ENCODE results near the gene TSPAN7. TPM values are rescaled to one million over a fixed set of nuclear protein-coding genes. Genes with fewer than 3 reads are reported as not detected.

Gene TSPAN7
- total and polyA plus RNA-seq, 2 of the 8 experiments (the other 6 are each of a cell fraction or from before 2014, with no cell fraction given) = 32.1 to 37.7 TPM

DNA sequence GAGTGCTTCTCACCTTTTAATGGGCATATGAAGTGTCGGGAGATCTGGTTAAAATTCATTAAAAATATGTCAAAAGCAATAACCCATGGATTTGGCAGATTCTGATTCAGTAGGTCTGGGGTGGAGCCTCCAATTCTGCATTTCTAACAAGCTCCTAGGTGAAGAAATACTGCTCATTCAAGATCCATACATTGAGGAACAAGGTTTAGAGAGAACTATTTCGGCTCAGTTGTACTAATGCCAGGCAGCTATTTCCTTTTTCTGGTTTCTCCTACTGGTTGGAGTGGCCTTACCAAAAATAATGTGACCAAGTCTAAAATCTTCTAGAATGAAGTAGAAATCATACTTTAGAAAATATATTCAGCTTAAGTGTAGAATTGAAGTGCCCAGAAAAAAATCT lies 117.5 kb downstream of the TSPAN7 start:
- DNase-seq (ENCODE audit: low read depth in 1 of 2, low spot score in 2 of 2) (no peak), FAIRE-seq (no peak)
- no peaks in the 10 kb centered on the region for H4K20me1 ChIP-seq (replicated peaks in 1 of 2; ENCODE audit: control insufficient read depth in 1 of 2, insufficient read depth in 2 of 2, low read length in 2 of 2)
- no peaks in the 10 kb centered on the region for H3K4me1 ChIP-seq (replicated peaks in 1 of 4; ENCODE audit: control insufficient read depth in 3 of 4, insufficient read depth in 4 of 4, low read length in 3 of 4)
- H2BK12ac ChIP-seq (ENCODE audit: low read depth, low read length) = no peak overlapping the region
- no peaks in the 10 kb centered on the region for H3K23me2 ChIP-seq (ENCODE audit: low read depth, low read length)
- H3K18ac ChIP-seq (ENCODE audit: extremely low read depth, low read length) = no peak overlapping the region
- no peaks in the 10 kb centered on the region for H3K36me3 ChIP-seq (ENCODE audit: control insufficient read depth in 2 of 4, insufficient read depth in 4 of 4, low read length in 3 of 4)
- H3K56ac ChIP-seq (replicated peaks; ENCODE audit: insufficient read length, low read depth, low read length) = no peak overlapping the region
- H3K4ac ChIP-seq (replicated peaks; ENCODE audit: insufficient read length, low read depth, low read length) = no peak overlapping the region
- H2BK15ac ChIP-seq (ENCODE audit: low read length) = no peak overlapping the region
- CTCF ChIA-PET (ENCODE audit: partially characterized antibody) = interaction anchor here (1.7 kb wide), 1 partner anchor 76 kb away, joined by 3 read pairs; no protein-coding TSS in a partner anchor
- H3K79me1 ChIP-seq (ENCODE audit: low read depth, low read length) = no peaks in the 10 kb centered on the region
- 100% methylated on average over 2 of the region's 2 CpGs; no CpG with 5 or more reads in 1 of the 2 experiments for WGBS, 2 experiments (ENCODE audit: extremely low coverage in 1 of 2, insufficient coverage in 1 of 2, insufficient read length in 1 of 2, insufficient replicate concordance in 2 of 2, low coverage in 1 of 2, low lambda C conversion rate in 2 of 2, missing lambda C conversion rate in 1 of 2)
- H2BK120ac ChIP-seq (replicated peaks; ENCODE audit: low read depth, low read length) = no peak overlapping the region
- POLR2A ChIA-PET (ENCODE audit: partially characterized antibody) = no interaction called here
- no peak overlapping the region for H4K91ac ChIP-seq (replicated peaks; ENCODE audit: insufficient read length, low read length)
- H2BK5ac ChIP-seq (ENCODE audit: low read depth, low read length) = no peak overlapping the region
- H3K4me2 ChIP-seq (ENCODE audit: insufficient read depth in 1 of 2, low read depth in 2 of 2, low read length in 2 of 2) = no peak overlapping the region
- no peak overlapping the region for H3K27ac ChIP-seq (ENCODE audit: low read depth, low read length)
- no peak overlapping the region for H2BK20ac ChIP-seq (ENCODE audit: low read length)
- H3K27me3 ChIP-seq (replicated peaks in 1 of 4; ENCODE audit: control insufficient read depth in 3 of 4, extremely low read depth in 1 of 4, insufficient read depth in 3 of 4, low read length in 3 of 4) = no peaks in the 10 kb centered on the region
- H2AFZ ChIP-seq (ENCODE audit: low read length) = no peak overlapping the region
- no peak overlapping the region for H3K14ac ChIP-seq (ENCODE audit: insufficient read length)
- no peak overlapping the region for H3K4me3 ChIP-seq (ENCODE audit: extremely low read depth in 1 of 4, insufficient read depth in 2 of 4, low read depth in 3 of 4, low read length in 4 of 4)
- no peak overlapping the region for H4K5ac ChIP-seq (ENCODE audit: insufficient read length, low read depth, low read length)
- H3K79me2 ChIP-seq (ENCODE audit: control insufficient read depth in 1 of 2, insufficient read depth in 2 of 2, low read length in 2 of 2) = no peaks in the 10 kb centered on the region
- H4K8ac ChIP-seq (ENCODE audit: extremely low read depth, insufficient read depth, low read length) = no peak overlapping the region
- no peak overlapping the region for H3K23ac ChIP-seq (ENCODE audit: insufficient read length)
- no peaks in the 10 kb centered on the region for H3K9me3 ChIP-seq (ENCODE audit: insufficient read depth in 2 of 2, low read depth in 1 of 2, low read length in 1 of 2)
- TF ChIP-seq HDAC6 (IDR thresholded peaks at IDR 0.05; ENCODE audit: low read depth, low read length) (no peak), KDM4A (IDR thresholded peaks at IDR 0.05; ENCODE audit: low read depth, low read length, severe bottlenecking) (no peak), KDM1A (IDR thresholded peaks at IDR 0.05; ENCODE audit: borderline replicate concordance, low read length) (no peak), EGR1 (IDR thresholded peaks at IDR 0.05; ENCODE audit: borderline replicate concordance, low read depth, low read length) (no peak)
- H2AK5ac ChIP-seq (ENCODE audit: low read depth, low read length) = no peak overlapping the region
- H3K9ac ChIP-seq (replicated peaks in 1 of 4; ENCODE audit: extremely low read depth in 1 of 4, low read depth in 3 of 4, low read length in 3 of 4) = no peak overlapping the region

All from H1 (cell line).